Choroid plexus epithelial cell (primary cell): ENCODE results near the gene SV2A.

Experiments
- DNase-seq: peaks from one replicate; pipeline ENCODE4 v3.0.0-alpha.2; 2010; ENCODE audit warnings: low read depth
- H3K4me3 ChIP-seq: 2 replicates; pipeline ENCODE4 v1.5.1; 2011; ENCODE audit warnings: low read depth, mild to moderate bottlenecking, control low read depth, low read length, moderate library complexity
- CTCF ChIP-seq: conservative IDR thresholded peaks from 2 replicates; pipeline ENCODE4 v1.5.1; 2011; ENCODE audit warnings: low read depth, mild to moderate bottlenecking, control low read depth, inconsistent platforms, low read length, moderate library complexity

Gene SV2A

GRCh38 chr1:149929856-149930255 lies 12.2 kb upstream of the SV2A start:
- no peak for TF ChIP-seq CTCF
- DNase-seq = no peak
- H3K4me3 ChIP-seq = no peak overlapping the region

- TF ChIP-seq CTCF = no peak
These were observed 10.7 kb upstream of the SV2A start for GRCh38 chr1:149928401-149928724.

GRCh38 chr1:149927563-149928400 lies 10.1 kb upstream of the SV2A start, which contains the start of gene SF3B4:
TSS of gene SF3B4 (minus strand) at chr1:149927803. CDS start at chr1:149927759, 44 bp downstream.
- peak within 1 kb of the TSS; percentile 78 for H3K4me3 ChIP-seq
- DNase-seq = peak; percentile 95
- TF ChIP-seq CTCF = no peak

More at GRCh38 chr1:149928401-149928724, 10.7 kb upstream of the SV2A start:
- peak overlapping the region; percentile 78 for H3K4me3 ChIP-seq
- DNase-seq = no peak

- TF ChIP-seq CTCF = no peak
- DNase-seq = peak; percentile 17
- peak overlapping the region; percentile 78 for H3K4me3 ChIP-seq
These were observed 9.5 kb upstream of the SV2A start for GRCh38 chr1:149927056-149927562.

- H3K4me3 ChIP-seq = peak overlapping the region; percentile 78
- no peak for DNase-seq
- TF ChIP-seq CTCF = no peak
These were observed 8.7 kb upstream of the SV2A start for GRCh38 chr1:149926296-149926695.

- DNase-seq = no peak
- H3K4me3 ChIP-seq = no peak overlapping the region
- TF ChIP-seq CTCF = no peak
These were observed 8.1 kb upstream of the SV2A start for GRCh38 chr1:149925751-149926150.

GRCh38 chr1:149925345-149925744 lies 7.7 kb upstream of the SV2A start:
- no peak overlapping the region for H3K4me3 ChIP-seq

More at GRCh38 chr1:149925345-149925744, 7.7 kb upstream of the SV2A start:
- TF ChIP-seq CTCF = no peak
- DNase-seq = no peak
